ENCODE data around the gene UGT1A9. TPM values are rescaled to one million over a fixed set of nuclear protein-coding genes. Genes with fewer than 3 reads are reported as not detected.

UGT1A9 gene
- polyA plus RNA-seq, 1 donor (not counting 4 experiments of a cell fraction or from before 2014, with no cell fraction given): not detected

- dilution Hi-C loops (cut with MboI; ENCODE audit: extremely low pct_ligation_motif_present, low sequenced_read_pairs): no loop called here
- Histone ChIP-seq H4K20me1 (ENCODE audit: control insufficient read depth, extremely low read depth, insufficient read depth, low read length) (no peaks in the 10 kb centered on the region), H3K9me3 (ENCODE audit: control insufficient read depth, low read depth, low read length) (no peaks in the 10 kb centered on the region), H3K79me2 (ENCODE audit: control insufficient read depth, insufficient read depth, low read length) (no peaks in the 10 kb centered on the region), H3K4me2 (ENCODE audit: control insufficient read depth, extremely low read depth, insufficient read depth, low read depth, low read length) (no peak overlapping the region), H3K27me3 (ENCODE audit: control insufficient read depth, extremely low read depth, insufficient read depth, low read length) (peaks cover 8% of the 10 kb centered on the region), H3K9ac (ENCODE audit: control insufficient read depth, extremely low read depth, insufficient read depth, low read length) (no peak overlapping the region), H3K27ac (ENCODE audit: control insufficient read depth, insufficient read depth, low read length) (no peak overlapping the region), H3K36me3 (ENCODE audit: control insufficient read depth in 2 of 2, extremely low read depth in 1 of 2, insufficient read depth in 2 of 2, low read length in 2 of 2) (no peaks in the 10 kb centered on the region), H3K4me1 (ENCODE audit: control insufficient read depth, extremely low read depth, insufficient read depth, low read length) (no peaks in the 10 kb centered on the region), H3K9me1 (ENCODE audit: control insufficient read depth, extremely low read depth, insufficient read depth, low read length) (no peaks in the 10 kb centered on the region), H3K4me3 (ENCODE audit: control insufficient read depth in 2 of 3, extremely low read depth in 1 of 3, insufficient read depth in 2 of 3, low read depth in 1 of 3, low read length in 3 of 3) (no peak overlapping the region), H2AFZ (ENCODE audit: control insufficient read depth, low read length) (no peak overlapping the region)
- TF ChIP-seq EZH2 (IDR thresholded peaks at IDR 0.05; ENCODE audit: low read length): no peak
- no peak for TF ChIP-seq CTCF (optimal IDR thresholded peaks at IDR 0.05 in 1 of 3, IDR thresholded peaks at IDR 0.05 in 1 of 3, conservative IDR thresholded peaks at IDR 0.05 in 1 of 3; ENCODE audit: extremely low read depth in 1 of 3, insufficient read depth in 2 of 3, low read length in 3 of 3)
- DNase-seq (ENCODE audit: low read depth, low spot score) (no peak), FAIRE-seq (no peak)
Measured at GRCh38 chr2:233811087-233811486, 139.4 kb downstream of the UGT1A9 start.

GRCh38 chr2:233811732-233812131, 140.0 kb downstream of the UGT1A9 start:
- Histone ChIP-seq H3K27me3 (ENCODE audit: control insufficient read depth, extremely low read depth, insufficient read depth, low read length) (peaks cover 8% of the 10 kb centered on the region), H3K4me1 (ENCODE audit: control insufficient read depth, extremely low read depth, insufficient read depth, low read length) (no peaks in the 10 kb centered on the region), H2AFZ (ENCODE audit: control insufficient read depth, low read length) (no peak overlapping the region), H3K9ac (ENCODE audit: control insufficient read depth, extremely low read depth, insufficient read depth, low read length) (no peak overlapping the region), H3K36me3 (ENCODE audit: control insufficient read depth in 2 of 2, extremely low read depth in 1 of 2, insufficient read depth in 2 of 2, low read length in 2 of 2) (no peaks in the 10 kb centered on the region), H3K9me3 (ENCODE audit: control insufficient read depth, low read depth, low read length) (no peaks in the 10 kb centered on the region), H3K27ac (ENCODE audit: control insufficient read depth, insufficient read depth, low read length) (no peak overlapping the region), H3K4me3 (ENCODE audit: control insufficient read depth in 2 of 3, extremely low read depth in 1 of 3, insufficient read depth in 2 of 3, low read depth in 1 of 3, low read length in 3 of 3) (no peak overlapping the region), H3K9me1 (ENCODE audit: control insufficient read depth, extremely low read depth, insufficient read depth, low read length) (no peaks in the 10 kb centered on the region), H3K4me2 (ENCODE audit: control insufficient read depth, extremely low read depth, insufficient read depth, low read depth, low read length) (no peak overlapping the region), H4K20me1 (ENCODE audit: control insufficient read depth, extremely low read depth, insufficient read depth, low read length) (no peaks in the 10 kb centered on the region), H3K79me2 (ENCODE audit: control insufficient read depth, insufficient read depth, low read length) (no peaks in the 10 kb centered on the region)
- dilution Hi-C loops (cut with MboI; ENCODE audit: extremely low pct_ligation_motif_present, low sequenced_read_pairs): no loop called here
- no peak for TF ChIP-seq CTCF (optimal IDR thresholded peaks at IDR 0.05 in 1 of 3, IDR thresholded peaks at IDR 0.05 in 1 of 3, conservative IDR thresholded peaks at IDR 0.05 in 1 of 3; ENCODE audit: extremely low read depth in 1 of 3, insufficient read depth in 2 of 3, low read length in 3 of 3)
- TF ChIP-seq EZH2 (IDR thresholded peaks at IDR 0.05; ENCODE audit: low read length): no peak
- no peak for FAIRE-seq
- no peak for DNase-seq (ENCODE audit: low read depth, low spot score)

Measured in keratinocyte (primary cell).